Omental fat pad (tissue), 4 donors: ENCODE measurements around the gene ADAMTS14. TPM values are rescaled to one million over a fixed set of nuclear protein-coding genes. Genes with fewer than 3 reads are reported as not detected.

Experiments
- ATAC-seq: fragments of 150-250 bp; one replicate; pipeline ENCODE4 v1.9.1; 2016; ENCODE audit warnings: mild to moderate bottlenecking, moderate library complexity; ENCODE audit not compliant: low FRiP score
- DNase-seq: peaks from one replicate; pipeline ENCODE4 v3.0.0-alpha.2; 2019; ENCODE audit warnings: low spot score
- CTCF ChIP-seq, 3 donors: fragments of 450-650 bp; IDR thresholded peaks; one replicate each; pipeline ENCODE4 v1.5.1; 2016 to 2017; ENCODE audit warnings: antibody characterized with exemption in 3 of 3, mild to moderate bottlenecking in 3 of 3, moderate library complexity in 2 of 3
- total RNA-seq, 4 donors: library from RNA; depleted of rRNA; stranded (reverse); fragments of >200 nt; gene quantifications; one replicate each; pipeline ENCODE4 v1.1.0, GENCODE V29; 2016

The ADAMTS14 gene
- total RNA-seq, 4 donors from 2014 or later, result 0.19 to 0.60 (median 0.47) TPM; not detected in 1

DNA sequence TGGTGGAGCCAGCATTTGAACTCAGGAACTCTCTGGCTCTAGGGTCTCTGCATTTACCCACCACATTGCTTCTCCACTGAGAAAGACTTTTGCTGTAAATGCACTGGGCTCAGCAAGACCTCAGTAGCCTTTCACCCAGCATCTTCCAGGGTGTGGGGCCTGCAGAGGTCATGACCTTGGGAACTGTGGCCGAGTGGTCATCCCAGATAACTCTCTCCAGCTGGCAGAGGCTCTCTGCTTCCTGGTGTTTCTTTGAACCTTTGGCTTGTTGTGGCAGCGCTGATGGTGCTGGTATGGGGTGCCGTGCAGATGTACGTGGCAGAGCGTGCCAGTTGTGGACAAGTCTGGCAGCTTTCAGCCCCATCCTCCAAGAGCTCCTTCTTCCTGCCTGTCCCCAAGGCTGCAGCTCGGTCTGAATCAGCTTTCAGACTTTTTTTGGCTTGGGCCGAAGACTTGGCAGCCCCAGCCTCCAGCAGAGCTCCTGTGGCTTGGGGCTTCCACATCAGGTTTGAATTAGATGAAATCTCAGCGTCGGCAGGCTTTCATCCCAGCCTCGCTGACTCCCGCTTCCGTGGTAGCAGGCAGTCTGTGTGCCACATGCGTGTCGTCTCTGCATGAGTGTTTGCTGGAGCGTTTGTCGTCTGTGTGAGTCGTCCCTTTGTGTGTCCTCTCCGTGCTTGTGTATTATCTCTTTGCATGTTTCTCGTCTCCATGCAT is 21.5 kb downstream of the ADAMTS14 start:
- DNase-seq, result no peak

DNA sequence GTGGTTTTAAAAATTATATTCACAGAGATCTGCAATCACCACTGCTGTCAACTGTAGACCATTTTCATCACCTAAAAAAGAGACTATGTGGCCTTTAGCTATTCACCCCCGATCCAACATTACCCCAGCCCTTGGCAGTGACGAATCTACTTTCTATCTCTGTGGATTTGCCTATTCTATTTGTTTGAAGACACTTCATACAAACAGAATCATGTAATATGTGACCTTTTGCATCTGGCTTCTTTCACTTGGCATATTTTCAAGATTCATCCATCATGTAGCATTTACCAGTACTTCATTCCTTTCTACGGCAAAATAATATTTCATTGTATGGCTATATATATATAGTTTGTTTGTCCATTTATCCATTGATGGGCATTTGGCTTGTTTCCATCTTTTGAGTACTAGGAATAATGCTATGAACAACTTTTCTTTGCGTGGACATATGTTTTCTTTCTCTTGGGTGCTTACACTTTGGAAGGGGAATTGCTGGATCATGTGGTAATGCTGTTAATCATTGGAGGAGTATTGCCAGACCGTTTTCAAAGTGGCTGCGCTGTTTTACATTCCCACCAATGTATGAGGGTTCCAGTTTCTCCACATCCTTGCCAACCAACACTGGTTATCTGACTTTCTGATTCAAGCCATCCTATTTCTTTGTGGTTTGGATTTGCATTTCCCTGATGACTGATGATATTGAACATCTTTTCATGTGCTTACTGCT is 22.3 kb downstream of the ADAMTS14 start:
- DNase-seq (no peak), ATAC-seq (no peak)
- TF ChIP-seq CTCF (IDR thresholded peaks at IDR 0.05), result no peak

More for the DNA sequence above, 21.5 kb downstream of the ADAMTS14 start:
- TF ChIP-seq CTCF (IDR thresholded peaks at IDR 0.05), result no peak
- no peak for ATAC-seq

- no peak for DNase-seq
- TF ChIP-seq CTCF (IDR thresholded peaks at IDR 0.05), result no peak
- ATAC-seq, result no peak
Measured at GRCh38 chr10:70695241-70696030, 23.1 kb downstream of the ADAMTS14 start.

DNA sequence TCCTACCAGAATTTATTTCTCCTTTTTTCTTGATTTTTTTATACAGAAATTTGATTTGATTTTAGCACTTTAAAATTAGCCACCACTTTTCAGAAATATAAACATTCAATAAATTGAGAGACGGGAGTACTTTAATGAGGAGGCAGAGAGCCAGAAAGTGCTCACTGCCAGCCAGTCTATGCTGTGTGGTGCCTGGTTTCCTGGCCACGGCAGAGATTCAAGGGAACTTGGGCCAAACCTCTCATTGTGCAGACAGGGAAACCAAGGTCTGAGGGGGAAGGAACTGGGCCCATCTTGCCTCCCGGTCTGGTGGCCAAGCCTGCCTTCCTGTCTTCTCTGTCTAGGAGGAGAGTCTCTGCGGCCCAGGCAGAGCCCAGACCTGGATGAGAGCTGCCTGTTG is 25.9 kb downstream of the ADAMTS14 start:
- no peak for TF ChIP-seq CTCF (IDR thresholded peaks at IDR 0.05)
- DNase-seq (no peak), ATAC-seq (no peak)

GRCh38 chr10:70699063-70699658 is 26.9 kb downstream of the ADAMTS14 start:
- no peak for ATAC-seq

More at GRCh38 chr10:70699063-70699658, 26.9 kb downstream of the ADAMTS14 start:
- no peak for DNase-seq
- TF ChIP-seq CTCF (IDR thresholded peaks at IDR 0.05), result no peak
